Measurements from ENCODE around the gene ENOPH1.

DNA sequence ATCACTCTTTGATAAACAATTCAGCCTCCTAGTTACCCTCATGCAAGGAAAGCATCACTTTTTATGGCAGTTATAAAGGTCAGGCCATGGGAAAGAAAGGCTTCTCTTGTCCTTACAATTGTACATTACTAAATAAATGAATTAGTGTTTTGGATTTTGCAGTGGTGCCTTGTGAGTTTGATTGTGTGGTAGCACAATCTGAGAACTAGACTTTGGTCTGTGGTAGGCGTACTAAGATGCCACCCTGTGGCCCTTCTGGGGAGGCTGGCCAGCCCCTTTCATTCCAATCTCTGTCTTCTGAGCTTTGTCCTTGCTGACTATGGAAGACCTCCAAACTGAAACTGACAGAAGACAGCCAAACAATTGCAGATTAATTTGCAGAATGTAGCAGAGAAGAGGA is 42.0 kb upstream of the ENOPH1 start:
- TF ChIP-seq ZNF138 (CRISPR knock-in tag; conservative IDR thresholded peaks at IDR 0.05), result no peak
- TF ChIP-seq, protein P1, sequence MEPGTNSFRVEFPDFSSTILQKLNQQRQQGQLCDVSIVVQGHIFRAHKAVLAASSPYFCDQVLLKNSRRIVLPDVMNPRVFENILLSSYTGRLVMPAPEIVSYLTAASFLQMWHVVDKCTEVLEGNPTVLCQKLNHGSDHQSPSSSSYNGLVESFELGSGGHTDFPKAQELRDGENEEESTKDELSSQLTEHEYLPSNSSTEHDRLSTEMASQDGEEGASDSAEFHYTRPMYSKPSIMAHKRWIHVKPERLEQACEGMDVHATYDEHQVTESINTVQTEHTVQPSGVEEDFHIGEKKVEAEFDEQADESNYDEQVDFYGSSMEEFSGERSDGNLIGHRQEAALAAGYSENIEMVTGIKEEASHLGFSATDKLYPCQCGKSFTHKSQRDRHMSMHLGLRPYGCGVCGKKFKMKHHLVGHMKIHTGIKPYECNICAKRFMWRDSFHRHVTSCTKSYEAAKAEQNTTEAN (CRISPR knock-in tag; IDR thresholded peaks at IDR 0.05), result no peak
- TF ChIP-seq, protein P2, sequence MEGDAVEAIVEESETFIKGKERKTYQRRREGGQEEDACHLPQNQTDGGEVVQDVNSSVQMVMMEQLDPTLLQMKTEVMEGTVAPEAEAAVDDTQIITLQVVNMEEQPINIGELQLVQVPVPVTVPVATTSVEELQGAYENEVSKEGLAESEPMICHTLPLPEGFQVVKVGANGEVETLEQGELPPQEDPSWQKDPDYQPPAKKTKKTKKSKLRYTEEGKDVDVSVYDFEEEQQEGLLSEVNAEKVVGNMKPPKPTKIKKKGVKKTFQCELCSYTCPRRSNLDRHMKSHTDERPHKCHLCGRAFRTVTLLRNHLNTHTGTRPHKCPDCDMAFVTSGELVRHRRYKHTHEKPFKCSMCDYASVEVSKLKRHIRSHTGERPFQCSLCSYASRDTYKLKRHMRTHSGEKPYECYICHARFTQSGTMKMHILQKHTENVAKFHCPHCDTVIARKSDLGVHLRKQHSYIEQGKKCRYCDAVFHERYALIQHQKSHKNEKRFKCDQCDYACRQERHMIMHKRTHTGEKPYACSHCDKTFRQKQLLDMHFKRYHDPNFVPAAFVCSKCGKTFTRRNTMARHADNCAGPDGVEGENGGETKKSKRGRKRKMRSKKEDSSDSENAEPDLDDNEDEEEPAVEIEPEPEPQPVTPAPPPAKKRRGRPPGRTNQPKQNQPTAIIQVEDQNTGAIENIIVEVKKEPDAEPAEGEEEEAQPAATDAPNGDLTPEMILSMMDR (IDR thresholded peaks at IDR 0.05), result no peak
- TF ChIP-seq, protein P3, sequence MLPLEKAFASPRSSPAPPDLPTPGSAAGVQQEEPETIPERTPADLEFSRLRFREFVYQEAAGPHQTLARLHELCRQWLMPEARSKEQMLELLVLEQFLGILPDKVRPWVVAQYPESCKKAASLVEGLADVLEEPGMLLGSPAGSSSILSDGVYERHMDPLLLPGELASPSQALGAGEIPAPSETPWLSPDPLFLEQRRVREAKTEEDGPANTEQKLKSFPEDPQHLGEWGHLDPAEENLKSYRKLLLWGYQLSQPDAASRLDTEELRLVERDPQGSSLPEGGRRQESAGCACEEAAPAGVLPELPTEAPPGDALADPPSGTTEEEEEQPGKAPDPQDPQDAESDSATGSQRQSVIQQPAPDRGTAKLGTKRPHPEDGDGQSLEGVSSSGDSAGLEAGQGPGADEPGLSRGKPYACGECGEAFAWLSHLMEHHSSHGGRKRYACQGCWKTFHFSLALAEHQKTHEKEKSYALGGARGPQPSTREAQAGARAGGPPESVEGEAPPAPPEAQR (CRISPR knock-in tag; IDR thresholded peaks at IDR 0.05), result no peak
- no peak for TF ChIP-seq KAT7 (CRISPR knock-in tag; IDR thresholded peaks at IDR 0.05; ENCODE audit: borderline replicate concordance)
- TF ChIP-seq TEAD1 (CRISPR knock-in tag; IDR thresholded peaks at IDR 0.05), result no peak
- no peak for TF ChIP-seq NFYB (CRISPR knock-in tag; conservative IDR thresholded peaks at IDR 0.05; ENCODE audit: low read depth)
- TF ChIP-seq RORB (CRISPR knock-in tag; IDR thresholded peaks at IDR 0.05), result no peak
- no peak for TF ChIP-seq CREB1 (CRISPR knock-in tag; IDR thresholded peaks at IDR 0.05)
- no peak for TF ChIP-seq TP53 (CRISPR knock-in tag; IDR thresholded peaks at IDR 0.05)
- no peak for TF ChIP-seq TEAD4 (CRISPR knock-in tag; IDR thresholded peaks at IDR 0.05)
- TF ChIP-seq, protein P4, sequence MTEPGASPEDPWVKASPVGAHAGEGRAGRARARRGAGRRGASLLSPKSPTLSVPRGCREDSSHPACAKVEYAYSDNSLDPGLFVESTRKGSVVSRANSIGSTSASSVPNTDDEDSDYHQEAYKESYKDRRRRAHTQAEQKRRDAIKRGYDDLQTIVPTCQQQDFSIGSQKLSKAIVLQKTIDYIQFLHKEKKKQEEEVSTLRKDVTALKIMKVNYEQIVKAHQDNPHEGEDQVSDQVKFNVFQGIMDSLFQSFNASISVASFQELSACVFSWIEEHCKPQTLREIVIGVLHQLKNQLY (CRISPR knock-in tag; IDR thresholded peaks at IDR 0.05), result no peak
- no peak for TF ChIP-seq ZNF416 (CRISPR knock-in tag; IDR thresholded peaks at IDR 0.05)

Measured in WTC11 (cell line).